ENCODE data around the gene HIGD2A.
A peak's percentile ranks its signal among the peaks of the same experiment; 100 is the strongest.

HIGD2A gene

GRCh38 chr5:176361437-176362232, 26.9 kb upstream of the HIGD2A start, which contains the start of gene KIAA1191:
Gene KIAA1191 (minus strand): TSS chr5:176361764. CDS start chr5:176359508, 2,256 bp downstream.
- peak; percentile 90 for DNase-seq (ENCODE audit: low read depth)
- TF ChIP-seq, protein P1, sequence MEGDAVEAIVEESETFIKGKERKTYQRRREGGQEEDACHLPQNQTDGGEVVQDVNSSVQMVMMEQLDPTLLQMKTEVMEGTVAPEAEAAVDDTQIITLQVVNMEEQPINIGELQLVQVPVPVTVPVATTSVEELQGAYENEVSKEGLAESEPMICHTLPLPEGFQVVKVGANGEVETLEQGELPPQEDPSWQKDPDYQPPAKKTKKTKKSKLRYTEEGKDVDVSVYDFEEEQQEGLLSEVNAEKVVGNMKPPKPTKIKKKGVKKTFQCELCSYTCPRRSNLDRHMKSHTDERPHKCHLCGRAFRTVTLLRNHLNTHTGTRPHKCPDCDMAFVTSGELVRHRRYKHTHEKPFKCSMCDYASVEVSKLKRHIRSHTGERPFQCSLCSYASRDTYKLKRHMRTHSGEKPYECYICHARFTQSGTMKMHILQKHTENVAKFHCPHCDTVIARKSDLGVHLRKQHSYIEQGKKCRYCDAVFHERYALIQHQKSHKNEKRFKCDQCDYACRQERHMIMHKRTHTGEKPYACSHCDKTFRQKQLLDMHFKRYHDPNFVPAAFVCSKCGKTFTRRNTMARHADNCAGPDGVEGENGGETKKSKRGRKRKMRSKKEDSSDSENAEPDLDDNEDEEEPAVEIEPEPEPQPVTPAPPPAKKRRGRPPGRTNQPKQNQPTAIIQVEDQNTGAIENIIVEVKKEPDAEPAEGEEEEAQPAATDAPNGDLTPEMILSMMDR (IDR thresholded peaks at IDR 0.05; ENCODE audit: low read length, missing control alignments), result peak; percentile 16
- H3K4me3 ChIP-seq (replicated peaks; ENCODE audit: low read depth, low read length), result peak within 1 kb of the TSS; percentile 97

DNA sequence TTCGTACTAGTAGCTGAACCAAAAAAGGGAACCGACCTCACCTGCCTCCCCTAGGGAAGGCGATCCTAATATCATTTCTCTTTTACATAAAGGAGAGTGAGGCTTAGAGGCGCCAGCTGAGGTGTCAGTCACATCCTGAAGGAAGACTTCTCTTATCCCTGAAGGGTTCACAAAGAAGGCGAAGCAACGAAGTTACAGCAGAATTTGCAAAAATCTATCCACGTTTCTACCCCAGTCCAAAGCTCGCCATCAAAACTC, 26.4 kb upstream of the HIGD2A start:
- no peak for DNase-seq (ENCODE audit: low read depth)
- TF ChIP-seq, protein P1 (IDR thresholded peaks at IDR 0.05; ENCODE audit: low read length, missing control alignments), result no peak
- peak overlapping the region; percentile 97 for H3K4me3 ChIP-seq (replicated peaks; ENCODE audit: low read depth, low read length)

GRCh38 chr5:176364765-176365350, 23.7 kb upstream of the HIGD2A start:
- peak overlapping the region; percentile 62 for H3K4me3 ChIP-seq (replicated peaks; ENCODE audit: low read depth, low read length)
- TF ChIP-seq, protein P1 (IDR thresholded peaks at IDR 0.05; ENCODE audit: low read length, missing control alignments), result no peak
- no peak for DNase-seq (ENCODE audit: low read depth)

GRCh38 chr5:176365351-176366231, 23.0 kb upstream of the HIGD2A start, which contains the start of gene ARL10:
Gene ARL10 (plus strand): TSS chr5:176365487. CDS start chr5:176365564, 77 bp downstream.
- TF ChIP-seq, protein P1 (IDR thresholded peaks at IDR 0.05; ENCODE audit: low read length, missing control alignments), result no peak
- peak within 1 kb of the TSS; percentile 62 for H3K4me3 ChIP-seq (replicated peaks; ENCODE audit: low read depth, low read length)
- peak; percentile 27 for DNase-seq (ENCODE audit: low read depth)

DNA sequence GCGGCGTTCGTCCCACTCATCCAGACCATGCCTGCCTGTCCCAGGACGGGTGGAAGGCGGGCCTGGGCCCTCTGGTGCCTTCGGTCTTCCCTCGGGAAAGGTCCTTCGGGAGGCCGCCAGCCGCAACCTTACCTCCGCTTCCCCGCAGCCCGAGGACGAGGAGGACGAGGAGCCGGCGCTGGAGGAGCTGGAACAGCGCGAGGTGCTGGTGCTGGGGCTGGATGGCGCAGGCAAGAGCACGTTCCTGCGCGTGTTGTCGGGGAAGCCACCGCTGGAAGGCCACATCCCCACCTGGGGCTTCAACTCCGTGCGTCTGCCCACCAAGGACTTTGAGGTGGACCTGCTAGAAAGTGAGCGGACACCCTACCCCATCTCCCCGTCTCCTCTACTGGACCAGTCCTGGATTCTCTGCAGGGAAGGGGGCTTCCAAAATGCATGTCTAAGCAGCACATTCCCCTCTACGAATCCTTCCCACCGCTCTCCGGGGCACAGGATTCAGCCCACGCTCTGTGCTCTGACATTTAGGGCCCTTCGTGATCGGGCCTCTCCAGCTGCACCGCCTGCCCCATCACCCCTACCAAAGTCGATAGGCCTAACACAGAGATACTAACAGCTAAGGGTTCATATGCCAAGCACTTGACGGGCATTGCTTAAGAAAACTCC, 22.2 kb upstream of the HIGD2A start:
- DNase-seq (ENCODE audit: low read depth), result no peak
- H3K4me3 ChIP-seq (replicated peaks; ENCODE audit: low read depth, low read length), result peak overlapping the region; percentile 62
- TF ChIP-seq, protein P1 (IDR thresholded peaks at IDR 0.05; ENCODE audit: low read length, missing control alignments), result no peak

DNA sequence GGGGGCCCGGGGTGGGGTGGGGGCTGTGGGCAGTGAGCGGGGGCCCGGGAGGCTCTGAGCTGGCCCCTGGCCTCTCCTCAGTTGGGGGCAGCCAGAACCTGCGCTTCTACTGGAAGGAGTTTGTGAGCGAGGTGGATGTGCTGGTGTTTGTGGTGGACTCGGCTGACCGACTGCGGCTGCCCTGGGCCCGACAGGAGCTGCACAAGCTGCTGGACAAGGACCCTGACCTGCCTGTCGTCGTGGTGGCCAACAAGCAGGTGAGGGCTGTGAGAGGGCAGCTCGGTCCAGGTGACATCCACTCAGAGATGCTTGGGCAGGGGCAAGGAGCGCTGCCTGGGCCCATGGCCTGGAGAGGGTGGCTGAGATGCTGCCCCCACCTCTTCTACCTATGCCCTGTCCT, 19.8 kb upstream of the HIGD2A start:
- no peak for DNase-seq (ENCODE audit: low read depth)
- TF ChIP-seq, protein P1 (IDR thresholded peaks at IDR 0.05; ENCODE audit: low read length, missing control alignments), result no peak
- no peak overlapping the region for H3K4me3 ChIP-seq (replicated peaks; ENCODE audit: low read depth, low read length)
